HepG2 (cell line): ENCODE data around the gene BPIFB6. TPM values are rescaled to one million over a fixed set of nuclear protein-coding genes. Genes with fewer than 3 reads are reported as not detected.

Experiments
- ATAC-seq: fragments of 200-7000 bp; cut with Tn5 transposase; 3 replicates; pipeline ENCODE4 v1.9.1; 2020; ENCODE audit warnings: mild to moderate bottlenecking, moderate library complexity
- BruUV-seq: library from RNA; stranded (reverse); fragments of 400-500 nt; replicated peaks from 2 replicates; lab custom pipeline; 2021; lab: Mats Ljungman, UMichigan
- CTCF ChIA-PET: fragments of 300-600 bp; formaldehyde crosslinking; extraction: SDS; loops from one replicate; lab custom pipeline; 2021; ENCODE audit warnings: low total read pairs, inconsistent platforms, low intra/inter-chr PET ratio; lab: Yijun Ruan, JAX
- POLR2A ChIA-PET: fragments of 350-600 bp; sonication (Branson Sonifier 250); formaldehyde crosslinking; loops from one replicate; lab custom pipeline; 2020; ENCODE audit warnings: antibody characterized with exemption, inconsistent platforms; lab: Yijun Ruan, JAX
- DNase-seq: peaks from one replicate; pipeline ENCODE4 v3.0.0-alpha.2; 2015; ENCODE audit warnings: low spot score
- FAIRE-seq: peaks from 3 replicates; lab custom pipeline; 2011; peaks lifted over from hg19 to GRCh38; lab: Jason Lieb, UNC
- H2AFZ ChIP-seq: one replicate; pipeline ENCODE4 v1.6.1; 2011; ENCODE audit warnings: low read length, inconsistent platforms
- H3K27ac ChIP-seq: fragments of 300-600 bp; 3 replicates; pipeline ENCODE4 v1.8.0; 2011; ENCODE audit warnings: mixed run types, mild to moderate bottlenecking, mixed read lengths, low read length, inconsistent platforms; ENCODE audit not compliant: insufficient read depth; ENCODE audit errors: extremely low read length
- H3K27me3 ChIP-seq, 2 experiments: fragments of 200-600 bp in 1 of 2; 2 replicates in 1 of 2; 3 replicates in 1 of 2; pipeline versions ENCODE4 v1.6.0 to v1.8.0; 2011; ENCODE audit warnings: low read length in 2 of 2, mild to moderate bottlenecking in 2 of 2, moderate library complexity in 2 of 2, inconsistent platforms in 1 of 2; ENCODE audit not compliant: insufficient read depth in 2 of 2, control insufficient read depth in 1 of 2
- H3K36me3 ChIP-seq, 2 experiments: fragments of 200-600 bp in 1 of 2; replicated peaks in 1 of 2; 2 replicates in 1 of 2; 3 replicates in 1 of 2; pipeline versions ENCODE4 v1.5.1 to v1.8.0; 2011; ENCODE audit warnings: low read length in 2 of 2, inconsistent platforms in 1 of 2; ENCODE audit not compliant: insufficient read depth in 2 of 2, control insufficient read depth in 1 of 2
- H3K4me1 ChIP-seq: 2 replicates; pipeline ENCODE4 v1.5.1; 2012; ENCODE audit warnings: low read length, inconsistent platforms; ENCODE audit not compliant: insufficient read depth
- H3K4me2 ChIP-seq: 2 replicates; pipeline ENCODE4 v1.6.0; 2011; ENCODE audit warnings: low read depth, low read length, inconsistent platforms
- H3K4me3 ChIP-seq, 3 experiments: fragments of 200-600 bp in 1 of 3; sonication (generic), shearing (Covaris generic) in 1 of 3; replicated peaks in 1 of 3; 2 replicates each; pipeline ENCODE4 v1.5.1; 2011 to 2016; ENCODE audit warnings: low read length in 3 of 3, inconsistent platforms in 2 of 3, low read depth in 2 of 3, mild to moderate bottlenecking in 2 of 3, control low read depth in 1 of 3, mixed read lengths in 1 of 3; ENCODE audit not compliant: insufficient read depth in 1 of 3
- H3K79me2 ChIP-seq: one replicate; pipeline ENCODE4 v1.6.1; 2011; ENCODE audit warnings: low read length, inconsistent platforms; ENCODE audit not compliant: insufficient read depth
- H3K9ac ChIP-seq: 2 replicates; pipeline ENCODE4 v1.6.0; 2011; ENCODE audit warnings: mild to moderate bottlenecking, low read depth, low read length, inconsistent platforms; ENCODE audit not compliant: insufficient read depth
- H3K9me3 ChIP-seq: 2 replicates; pipeline ENCODE4 v1.5.1; 2012; ENCODE audit warnings: mild to moderate bottlenecking, low read length
- H4K20me1 ChIP-seq: 2 replicates; pipeline ENCODE4 v1.6.0; 2011; ENCODE audit warnings: inconsistent platforms, mild to moderate bottlenecking, low read length, moderate library complexity; ENCODE audit not compliant: insufficient read depth
- ATM ChIP-seq: fragments of 450-650 bp; IDR thresholded peaks from 2 replicates; pipeline ENCODE4 v1.7.1; 2017; ENCODE audit warnings: mild to moderate bottlenecking, borderline replicate concordance
- DNMT1 ChIP-seq: sonication (generic); formaldehyde crosslinking; IDR thresholded peaks from 2 replicates; pipeline ENCODE4 v1.5.1; 2020; ENCODE audit warnings: mild to moderate bottlenecking, missing genetic modification reagents
- KDM2A ChIP-seq: sonication (generic); formaldehyde crosslinking; IDR thresholded peaks from 2 replicates; pipeline ENCODE4 v1.4.0; 2020; ENCODE audit warnings: low read depth, missing genetic modification reagents, borderline replicate concordance
- MBD4 ChIP-seq: IDR thresholded peaks from 2 replicates; pipeline ENCODE4 v1.6.1; 2012; ENCODE audit warnings: low read length, inconsistent platforms, borderline replicate concordance
- NONO ChIP-seq, 2 experiments: fragments of 450-650 bp in 1 of 2; sonication (generic) in 1 of 2; formaldehyde crosslinking in 1 of 2; IDR thresholded peaks in 1 of 2; conservative IDR thresholded peaks in 1 of 2; 2 replicates each; pipeline versions ENCODE4 v1.6.1 to v1.8.0; 2017 to 2022; ENCODE audit warnings: mild to moderate bottlenecking in 1 of 2, missing genetic modification reagents in 1 of 2, moderate library complexity in 1 of 2
- POLR2A ChIP-seq, 2 experiments: IDR thresholded peaks; 2 replicates each; pipeline ENCODE4 v1.6.1; 2011; ENCODE audit warnings: low read depth in 2 of 2, low read length in 2 of 2, mild to moderate bottlenecking in 1 of 2, moderate library complexity in 1 of 2; ENCODE audit not compliant: insufficient read depth in 1 of 2
- POLR2G ChIP-seq: fragments of 200-400 bp; formaldehyde crosslinking; IDR thresholded peaks from 2 replicates; pipeline ENCODE4 v1.6.1; 2018; ENCODE audit warnings: mild to moderate bottlenecking, low read depth, low read length, moderate library complexity
- PREB ChIP-seq: sonication (generic); formaldehyde crosslinking; IDR thresholded peaks from 2 replicates; pipeline ENCODE4 v1.4.0; 2020; ENCODE audit warnings: missing genetic modification reagents
- RBFOX2 ChIP-seq: fragments of 200-400 bp; formaldehyde crosslinking; IDR thresholded peaks from 2 replicates; pipeline ENCODE4 v1.6.1; 2017; ENCODE audit warnings: low read depth, mild to moderate bottlenecking, low read length
- RBM22 ChIP-seq: fragments of 200-400 bp; formaldehyde crosslinking; optimal IDR thresholded peaks from 2 replicates; pipeline ENCODE3; 2017; ENCODE audit warnings: mild to moderate bottlenecking, low read length, moderate library complexity
- SKIL ChIP-seq: sonication (generic); formaldehyde crosslinking; IDR thresholded peaks from 2 replicates; pipeline ENCODE4 v1.8.0; 2022; ENCODE audit warnings: missing genetic modification reagents, mild to moderate bottlenecking, moderate library complexity, borderline replicate concordance
- TARDBP ChIP-seq: sonication (generic); formaldehyde crosslinking; IDR thresholded peaks from 2 replicates; pipeline ENCODE4 v1.8.0; 2022; ENCODE audit warnings: mild to moderate bottlenecking, missing genetic modification reagents
- TMF1 ChIP-seq: sonication (generic); formaldehyde crosslinking; IDR thresholded peaks from 2 replicates; pipeline ENCODE4 v1.8.1; 2022; ENCODE audit warnings: low read depth, missing genetic modification reagents
- ZC3H13 ChIP-seq: sonication (generic); formaldehyde crosslinking; IDR thresholded peaks from 2 replicates; pipeline ENCODE4 v1.8.1; 2023; ENCODE audit warnings: mild to moderate bottlenecking, missing genetic modification reagents, moderate library complexity
- ZNF263 ChIP-seq: sonication (generic); formaldehyde crosslinking; IDR thresholded peaks from 2 replicates; pipeline ENCODE4 v1.4.0; 2020; ENCODE audit warnings: missing genetic modification reagents
- ZNF629 ChIP-seq: sonication (generic); formaldehyde crosslinking; conservative IDR thresholded peaks from 2 replicates; pipeline ENCODE4 v1.5.0; 2020; ENCODE audit warnings: missing genetic modification reagents
- ZNF749 ChIP-seq: sonication (generic); formaldehyde crosslinking; IDR thresholded peaks from 2 replicates; pipeline ENCODE4 v1.8.0; 2022; ENCODE audit warnings: mild to moderate bottlenecking, missing genetic modification reagents, moderate library complexity, borderline replicate concordance
- WGBS: methylation state at CpG from one replicate; pipeline ENCODE4 v1.1.6; 2017; ENCODE audit warnings: low lambda C conversion rate; 5-methylcytosine and 5-hydroxymethylcytosine counted together
- in situ Hi-C: cut with HindIII; loops from 2 replicates; pipeline ENCODE4 v1.10.0; 2017; ENCODE audit warnings: low pct_unique_long_range_greater_than_20kb; ENCODE audit not compliant: extremely low pct_ligation_motif_present
- intact Hi-C: fragments of 100-400 bp; cut with micrococcal nuclease; formaldehyde crosslinking; loops from one replicate; pipeline ENCODE4 v1.10.0; 2022; ENCODE audit not compliant: unreplicated experiment
- polyA plus RNA-seq, 8 experiments: library from polyadenylated mRNA; depleted of rRNA in 3 of 8; stranded (reverse) in 7 of 8; unstranded in 1 of 8; fragments of >200 nt; fragmentation: Illumina TruSeq in 4 of 8; extraction: Trizol in 4 of 8; gene quantifications; 2 replicates each; pipeline versions ENCODE4 v1.2.1 to v1.2.3, GENCODE V29; 2011 to 2016; ENCODE audit warnings: low read depth in 4 of 8, missing spikeins in 1 of 8, mixed read lengths in 1 of 8; ENCODE audit not compliant: insufficient read depth in 1 of 8
- total RNA-seq, 5 experiments: library from RNA; depleted of rRNA; stranded (reverse); fragments of >200 nt; fragmentation: Illumina TruSeq; extraction: Trizol; gene quantifications; 2 replicates each; pipeline ENCODE4 v1.2.3, GENCODE V29; 2016; ENCODE audit warnings: low read depth in 1 of 5

The BPIFB6 gene
- total and polyA plus RNA-seq, 2 of the 13 experiments (the other 11 are each of a cell fraction or from before 2014, with no cell fraction given), result 0.13 to 1.7 TPM

DNA sequence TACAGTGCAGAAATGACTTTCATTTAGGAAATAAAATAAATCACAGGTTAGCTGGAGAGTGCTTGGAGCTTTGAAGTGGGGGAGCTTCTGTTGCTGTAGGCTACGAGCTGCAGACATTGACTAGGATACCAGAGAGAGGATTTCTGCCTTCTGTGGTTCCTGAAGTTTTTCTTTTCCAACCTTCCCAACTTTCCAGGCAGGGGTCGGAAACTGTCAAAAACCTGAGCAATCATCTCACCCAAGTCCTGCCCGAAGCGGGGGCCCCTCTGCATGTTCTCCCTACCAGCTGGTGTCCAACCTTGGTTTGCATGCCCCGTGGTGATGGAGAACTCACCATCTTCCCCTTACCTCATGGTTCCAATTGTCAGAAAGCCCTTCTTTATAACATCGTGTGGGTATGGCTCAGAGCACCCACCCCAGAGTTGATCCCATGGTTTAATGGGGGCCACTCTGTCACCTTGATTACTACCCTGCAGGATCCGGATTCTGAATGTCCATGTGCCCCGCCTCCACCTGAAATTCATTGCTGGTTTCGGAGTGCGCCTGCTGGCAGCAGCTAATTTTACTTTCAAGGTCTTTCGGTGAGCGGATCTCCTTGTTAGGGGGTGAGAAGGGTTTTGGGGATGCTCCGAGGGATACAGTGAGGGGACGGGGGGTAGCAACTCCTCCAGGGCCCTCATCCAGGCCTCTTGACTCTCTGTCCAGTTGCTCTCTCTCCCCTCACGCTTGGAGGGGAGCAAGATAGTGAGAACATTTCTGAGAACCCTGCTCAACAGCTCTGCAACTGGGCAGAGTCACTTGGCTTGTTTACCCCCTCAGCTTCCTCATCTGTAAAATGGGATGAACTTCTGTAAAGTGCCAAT lies 18.9 kb upstream of the BPIFB6 start:
- DNase-seq (no peak), FAIRE-seq (no peak), ATAC-seq (no peak)
- intact Hi-C loops, result no loop called here
- peak; percentile 89 for TF ChIP-seq ZNF629 (CRISPR knock-in tag)
- 0 out of 2 replicates have a peak, but pooled peaks have one; percentile 67 for TF ChIP-seq ZNF749
- TF ChIP-seq PREB, result no peak
- TF ChIP-seq MBD4, result 0 out of 2 replicates have a peak, but pooled peaks have one; percentile 17
- TF ChIP-seq ZC3H13 (CRISPR knock-in tag), result 0 out of 2 replicates have a peak, but pooled peaks have one; percentile 46
- TF ChIP-seq ATM, result no peak
- no peak for TF ChIP-seq TMF1 (CRISPR knock-in tag)
- peak in 1 of 2 experiments; percentile 52; a peak in 2 of 4 replicates for TF ChIP-seq POLR2A (IDR thresholded peaks at IDR 0.05; ENCODE audit: insufficient read depth in 1 of 2, low read depth in 2 of 2, low read length in 2 of 2)
- TF ChIP-seq RBFOX2, result peak; percentile 85
- TF ChIP-seq POLR2G, result peak; percentile 62
- TF ChIP-seq NONO (IDR thresholded peaks at IDR 0.05), result no peak
- TF ChIP-seq NONO (CRISPR knock-in tag; conservative IDR thresholded peaks at IDR 0.05), result peak; percentile 43; the same call in 1 of the 2 replicates
- TF ChIP-seq KDM2A (CRISPR knock-in tag), result 0 out of 2 replicates have a peak, but pooled peaks have one; percentile 29
- peak; percentile 4; the same call in 1 of the 2 replicates for TF ChIP-seq ZNF263 (CRISPR knock-in tag)
- 0 out of 2 replicates have a peak, but pooled peaks have one; percentile 22 for TF ChIP-seq SKIL
- TF ChIP-seq TARDBP (CRISPR knock-in tag), result 0 out of 2 replicates have a peak, but pooled peaks have one; percentile 33
- TF ChIP-seq DNMT1, result no peak
- TF ChIP-seq RBM22, result peak; percentile 92
- no TSS peak for BruUV-seq
- 95% methylated on average over 15 of the region's 15 CpGs for WGBS
- Histone ChIP-seq H3K9me3 (no peaks in the 10 kb centered on the region), H3K4me2 (0 out of 2 replicates have a peak overlapping the region, but pooled peaks have one; percentile 2), H3K27ac (no peak overlapping the region), H3K36me3 (peaks cover 44 to 73% of the 10 kb centered on the region in 2 experiments), H2AFZ (no peak overlapping the region), H3K4me3 (no peak overlapping the region), H3K9ac (no peak overlapping the region), H4K20me1 (0 out of 2 replicates have a peak, but pooled peaks cover 5% of the 10 kb centered on the region), H3K4me1 (peaks cover 57% of the 10 kb centered on the region), H3K27me3 (no peaks in the 10 kb centered on the region; a peak in 1 of 5 replicates), H3K79me2 (peaks cover 36% of the 10 kb centered on the region)
- CTCF ChIA-PET, result no interaction called here
- in situ Hi-C loops, result no loop called here
- POLR2A ChIA-PET, result no interaction called here
